Measurements from ENCODE around the gene SHROOM3. TPM values are rescaled to one million over a fixed set of nuclear protein-coding genes. Genes with fewer than 3 reads are reported as not detected.

Gene SHROOM3
- polyA plus RNA-seq, 3 donors, result 0.11 to 3.4 (median 2.1) TPM

GRCh38 chr4:76813070-76813469, 378.0 kb downstream of the SHROOM3 start:
- 95 to 99% (median 97%) methylated on average over 4 of the region's 4 CpGs for WGBS, 3 donors
- no peak overlapping the region for H3K27ac ChIP-seq (ENCODE audit: low read depth, low read length)

GRCh38 chr4:76821641-76822040, 386.6 kb downstream of the SHROOM3 start:
- WGBS, 3 donors, result 53 to 82% (median 76%) methylated on average over 1 of the region's 1 CpG
- no peak overlapping the region for H3K27ac ChIP-seq (ENCODE audit: low read depth, low read length)

- no peak overlapping the region for H3K27ac ChIP-seq (ENCODE audit: low read depth, low read length)
- 64 to 88% (median 87%) methylated on average over 8 of the region's 8 CpGs for WGBS, 3 donors
Observed at GRCh38 chr4:76822303-76822702, 387.3 kb downstream of the SHROOM3 start.

GRCh38 chr4:76823495-76823894, 388.5 kb downstream of the SHROOM3 start:
- 96 to 100% (median 96%) methylated on average over 1 of the region's 1 CpG for WGBS, 3 donors
- H3K27ac ChIP-seq (ENCODE audit: low read depth, low read length), result no peak overlapping the region

GRCh38 chr4:76830612-76830963, 395.6 kb downstream of the SHROOM3 start:
- H3K27ac ChIP-seq (ENCODE audit: low read depth, low read length), result no peak overlapping the region
- 46 to 71% (median 59%) methylated on average over 4 of the region's 4 CpGs for WGBS, 3 donors

GRCh38 chr4:76830964-76831703, 396.1 kb downstream of the SHROOM3 start:
- 36 to 60% (median 57%) methylated on average over 11 of the region's 11 CpGs for WGBS, 3 donors
- no peak overlapping the region for H3K27ac ChIP-seq (ENCODE audit: low read depth, low read length)

GRCh38 chr4:76831711-76832373, 396.8 kb downstream of the SHROOM3 start:
- WGBS, 3 donors, result 69 to 86% (median 76%) methylated on average over 7 of the region's 7 CpGs
- H3K27ac ChIP-seq (ENCODE audit: low read depth, low read length), result no peak overlapping the region

Other genes with a start within 250 kb of the SHROOM3 start
- gene SCARB2, start 221.4 kb upstream of the SHROOM3 start, polyA plus RNA-seq, result 10 to 100 TPM; 38.5 to 64.8 (median 63.9) TPM
- 1 to 10 TPM; 3.3 to 9.0 (median 8.4) TPM for gene FAM47E, start 183.5 kb upstream of the SHROOM3 start, polyA plus RNA-seq
- 10 to 100 TPM; 11.6 to 64.7 (median 17.5) TPM for gene STBD1, start 128.5 kb upstream of the SHROOM3 start, polyA plus RNA-seq
- gene CCDC158, start 14.1 kb upstream of the SHROOM3 start, polyA plus RNA-seq, result under 1 TPM; 0.11 to 0.25 (median 0.25) TPM

Data from adipose tissue (tissue), 3 donors.